IMR-90 (cell line): ENCODE results near the gene NCBP2. TPM values are rescaled to one million over a fixed set of nuclear protein-coding genes. Genes with fewer than 3 reads are reported as not detected.

Experiments
- ATAC-seq: fragments of 200-7000 bp; cut with Tn5 transposase; 2 replicates; pipeline ENCODE4 v1.9.1; 2020; ENCODE audit warnings: low read depth, mild to moderate bottlenecking, moderate library complexity
- BruUV-seq: library from RNA; stranded (reverse); fragments of 400-500 nt; replicated peaks from 2 replicates; lab custom pipeline; 2021; lab: Mats Ljungman, UMichigan
- CTCF ChIA-PET: fragments of 300-600 bp; formaldehyde crosslinking; extraction: SDS; loops from one replicate; lab custom pipeline; 2021; ENCODE audit warnings: antibody characterized with exemption; lab: Yijun Ruan, JAX
- POLR2A ChIA-PET: fragments of 300-600 bp; sonication (Branson Sonifier 250); formaldehyde crosslinking; loops from one replicate; lab custom pipeline; 2022; ENCODE audit warnings: antibody characterized with exemption; ENCODE audit not compliant: unreplicated experiment; lab: Charles Lee
- DNase-seq: peaks from one replicate; pipeline ENCODE4 v3.0.0; 2013
- H2AFZ ChIP-seq: replicated peaks from 2 replicates; pipeline ENCODE3; 2013; ENCODE audit warnings: low read length, mild to moderate bottlenecking; ENCODE audit not compliant: poor library complexity
- H2AK5ac ChIP-seq: 2 replicates; pipeline ENCODE4 v1.6.1; 2013; ENCODE audit warnings: low read depth, low read length, inconsistent platforms
- H2AK9ac ChIP-seq: replicated peaks from 2 replicates; pipeline ENCODE3; 2013; ENCODE audit warnings: mild to moderate bottlenecking, low read depth, low read length, moderate library complexity; ENCODE audit not compliant: poor library complexity
- H2BK120ac ChIP-seq: 2 replicates; pipeline ENCODE4 v1.6.1; 2013; ENCODE audit warnings: low read depth, low read length, inconsistent platforms
- H2BK15ac ChIP-seq: 3 replicates; pipeline ENCODE4 v1.6.1; 2013; ENCODE audit warnings: low read depth, low read length, inconsistent platforms
- H2BK20ac ChIP-seq: 2 replicates; pipeline ENCODE4 v1.6.1; 2013; ENCODE audit warnings: low read depth, mild to moderate bottlenecking, inconsistent platforms, low read length, moderate library complexity
- H2BK5ac ChIP-seq: 2 replicates; pipeline ENCODE4 v1.6.1; 2013; ENCODE audit warnings: mild to moderate bottlenecking, low read depth, low read length, inconsistent platforms; ENCODE audit not compliant: poor library complexity, severe bottlenecking
- H3K14ac ChIP-seq: replicated peaks from 2 replicates; pipeline ENCODE4 v1.6.1; 2013; ENCODE audit warnings: low read depth, low read length, inconsistent platforms
- H3K18ac ChIP-seq: 2 replicates; pipeline ENCODE4 v1.6.1; 2013; ENCODE audit warnings: low read depth, low read length, control low read depth
- H3K23ac ChIP-seq: 2 replicates; pipeline ENCODE4 v1.6.1; 2013; ENCODE audit warnings: low read depth, low read length, inconsistent platforms
- H3K27ac ChIP-seq: 2 replicates; pipeline ENCODE4 v1.5.1; 2013; ENCODE audit warnings: mild to moderate bottlenecking, control low read depth, low read length; ENCODE audit not compliant: insufficient read depth
- H3K27me3 ChIP-seq: 2 replicates; pipeline ENCODE4 v1.6.1; 2013; ENCODE audit warnings: low read length; ENCODE audit not compliant: control insufficient read depth, insufficient read depth
- H3K36me3 ChIP-seq: 2 replicates; pipeline ENCODE4 v1.6.1; 2013; ENCODE audit warnings: low read length, mixed read lengths; ENCODE audit not compliant: control insufficient read depth, insufficient read depth
- H3K4ac ChIP-seq: 2 replicates; pipeline ENCODE4 v1.6.1; 2013; ENCODE audit warnings: low read depth, low read length, inconsistent platforms
- H3K4me1 ChIP-seq: 2 replicates; pipeline ENCODE4 v1.6.1; 2013; ENCODE audit warnings: low read length, mixed read lengths; ENCODE audit not compliant: control insufficient read depth, insufficient read depth
- H3K4me2 ChIP-seq: 2 replicates; pipeline ENCODE4 v1.6.1; 2013; ENCODE audit warnings: low read depth, mild to moderate bottlenecking, control low read depth, low read length, moderate library complexity
- H3K4me3 ChIP-seq: 2 replicates; pipeline ENCODE4 v1.5.1; 2013; ENCODE audit warnings: low read depth, mild to moderate bottlenecking, control low read depth, low read length, moderate library complexity; ENCODE audit not compliant: insufficient read depth
- H3K56ac ChIP-seq: 2 replicates; pipeline ENCODE4 v1.6.1; 2013; ENCODE audit warnings: low read length, inconsistent platforms; ENCODE audit not compliant: insufficient read depth; ENCODE audit errors: extremely low read depth
- H3K79me1 ChIP-seq, 2 experiments: 2 replicates each; pipeline ENCODE4 v1.6.1; 2013; ENCODE audit warnings: low read length in 2 of 2, inconsistent platforms in 1 of 2, low read depth in 1 of 2
- H3K9ac ChIP-seq: 2 replicates; pipeline ENCODE4 v1.6.1; 2013; ENCODE audit warnings: low read depth, low read length, control low read depth
- H3K9me1 ChIP-seq: 2 replicates; pipeline ENCODE4 v1.6.1; 2013; ENCODE audit warnings: low read length, inconsistent platforms; ENCODE audit not compliant: insufficient read depth
- H3K9me3 ChIP-seq: 2 replicates; pipeline ENCODE4 v1.6.1; 2013; ENCODE audit warnings: low read length; ENCODE audit not compliant: control insufficient read depth, insufficient read depth
- H4K20me1 ChIP-seq: 2 replicates; pipeline ENCODE4 v1.6.1; 2013; ENCODE audit warnings: low read length, inconsistent platforms; ENCODE audit not compliant: insufficient read depth
- H4K5ac ChIP-seq: 2 replicates; pipeline ENCODE4 v1.6.1; 2013; ENCODE audit warnings: mild to moderate bottlenecking, low read depth, low read length, control low read depth
- H4K8ac ChIP-seq, 2 experiments: 2 replicates each; pipeline ENCODE4 v1.6.1; 2013; ENCODE audit warnings: low read depth in 2 of 2, low read length in 2 of 2, control low read depth in 1 of 2, inconsistent platforms in 1 of 2
- H4K91ac ChIP-seq: 2 replicates; pipeline ENCODE4 v1.6.1; 2013; ENCODE audit warnings: low read depth, low read length, inconsistent platforms; ENCODE audit not compliant: insufficient read depth
- BHLHE40 ChIP-seq: fragments of 150-350 bp; IDR thresholded peaks from 2 replicates; pipeline ENCODE4 v1.6.1; 2016; ENCODE audit warnings: mild to moderate bottlenecking, low read depth, low read length
- CEBPB ChIP-seq: IDR thresholded peaks from 2 replicates; pipeline ENCODE4 v1.6.1; 2012; ENCODE audit warnings: low read depth, low read length, improper control_type of control experiment
- CHD1 ChIP-seq: IDR thresholded peaks from 2 replicates; pipeline ENCODE4 v1.6.1; 2012; ENCODE audit warnings: low read depth, low read length, improper control_type of control experiment
- CTCF ChIP-seq: conservative IDR thresholded peaks from 2 replicates; pipeline ENCODE4 v1.5.1; 2012; ENCODE audit warnings: mild to moderate bottlenecking, low read depth, low read length, improper control_type of control experiment
- ELK1 ChIP-seq: fragments of 150-350 bp; IDR thresholded peaks from 2 replicates; pipeline ENCODE4 v1.6.1; 2016; ENCODE audit warnings: low read depth, mild to moderate bottlenecking, low read length, moderate library complexity, borderline replicate concordance
- MAZ ChIP-seq: IDR thresholded peaks from 2 replicates; pipeline ENCODE4 v1.6.1; 2012; ENCODE audit warnings: low read depth, mild to moderate bottlenecking, low read length, improper control_type of control experiment, moderate library complexity, borderline replicate concordance
- MXI1 ChIP-seq: IDR thresholded peaks from 2 replicates; pipeline ENCODE4 v1.6.1; 2012; ENCODE audit warnings: low read depth, mild to moderate bottlenecking, low read length, moderate library complexity, borderline replicate concordance
- RAD21 ChIP-seq: IDR thresholded peaks from 2 replicates; pipeline ENCODE4 v1.6.1; 2012; ENCODE audit warnings: low read length, improper control_type of control experiment
- RFX5 ChIP-seq: IDR thresholded peaks from 2 replicates; pipeline ENCODE4 v1.8.0; 2012; ENCODE audit warnings: low read depth, mild to moderate bottlenecking, low read length, moderate library complexity
- SMC3 ChIP-seq: fragments of 150-350 bp; IDR thresholded peaks from 2 replicates; pipeline ENCODE4 v1.6.1; 2016; ENCODE audit warnings: low read depth, mild to moderate bottlenecking, antibody characterized with exemption, low read length, moderate library complexity
- USF2 ChIP-seq: fragments of 150-350 bp; IDR thresholded peaks from 2 replicates; pipeline ENCODE4 v1.6.1; 2017; ENCODE audit warnings: mild to moderate bottlenecking, antibody characterized with exemption, low read length, low read depth
- WGBS, 2 experiments: methylation state at CpG; one replicate each; pipeline versions ENCODE4 v1.1.5 to v1.1.7; 2013; ENCODE audit warnings: missing lambda C conversion rate in 2 of 2; ENCODE audit not compliant: insufficient read length in 1 of 2; ENCODE audit errors: extremely low coverage in 2 of 2; 5-methylcytosine and 5-hydroxymethylcytosine counted together
- dilution Hi-C: fragments of 300-500 bp; cut with HindIII; formaldehyde crosslinking; loops from one replicate; pipeline ENCODE4 v1.14.3; 2018; ENCODE audit warnings: low sequenced_read_pairs; ENCODE audit not compliant: unreplicated experiment
- in situ Hi-C: fragments of 300-500 bp; cut with MboI; formaldehyde crosslinking; loops from 3 replicates; pipeline ENCODE4 v1.14.3; 2019; ENCODE audit warnings: low sequenced_read_pairs, inconsistent platforms, mixed read lengths
- intact Hi-C: fragments of 100-400 bp; cut with micrococcal nuclease; formaldehyde crosslinking; loops from 2 replicates; pipeline ENCODE4 v1.10.0; 2022
- polyA plus RNA-seq, 3 experiments: library from polyadenylated mRNA; depleted of rRNA; stranded (reverse); fragments of >200 nt; gene quantifications; 2 replicates each; pipeline ENCODE4 v1.2.3, GENCODE V29; 2012; ENCODE audit warnings: low replicate concordance in 1 of 3
- total RNA-seq: library from RNA; depleted of rRNA; stranded (reverse); fragments of >200 nt; gene quantifications from 2 replicates; pipeline ENCODE4 v1.2.3, GENCODE V29; 2012

The NCBP2 gene
- total and polyA plus RNA-seq, 2 of the 4 experiments (the other 2 are of a cell fraction) = 42.8 to 73.6 TPM

GRCh38 chr3:196896229-196896628 lies 46.1 kb downstream of the NCBP2 start:
- TF ChIP-seq SMC3 (no peak), CHD1 (no peak), MXI1 (no peak), RAD21 (no peak), MAZ (no peak), BHLHE40 (no peak), ELK1 (no peak), USF2 (no peak), CTCF (no peak), CEBPB (no peak), RFX5 (no peak)
- H2BK120ac ChIP-seq = no peak overlapping the region
- ATAC-seq = no peak
- DNase-seq = no peak
- WGBS, 2 experiments = 85% methylated on average over 4 of the region's 6 CpGs; no CpG with 5 or more reads in 1 of the 2 experiments
- in situ Hi-C loops = no loop called here
- no peak overlapping the region for H3K4ac ChIP-seq
- no peak overlapping the region for H4K5ac ChIP-seq
- no peak overlapping the region for H3K9ac ChIP-seq
- CTCF ChIA-PET = no interaction called here
- no peaks in the 10 kb centered on the region for H3K9me3 ChIP-seq
- no peak overlapping the region for H2BK5ac ChIP-seq
- H3K4me1 ChIP-seq = peaks cover 2% of the 10 kb centered on the region; the same call in 1 of the 2 replicates
- no peak overlapping the region for H3K4me3 ChIP-seq
- H3K9me1 ChIP-seq = peaks cover 6% of the 10 kb centered on the region
- no peak overlapping the region for H2AK9ac ChIP-seq
- no peak overlapping the region for H2AK5ac ChIP-seq
- H2BK20ac ChIP-seq = no peak overlapping the region
- no TSS peak for BruUV-seq
- no peak overlapping the region for H3K56ac ChIP-seq
- no peak overlapping the region for H3K27ac ChIP-seq
- peaks cover 8% of the 10 kb centered on the region for H3K36me3 ChIP-seq
- POLR2A ChIA-PET = no interaction called here
- no peak overlapping the region for H3K23ac ChIP-seq
- no peak overlapping the region for H2BK15ac ChIP-seq
- H3K27me3 ChIP-seq = no peaks in the 10 kb centered on the region
- no peak overlapping the region for H3K4me2 ChIP-seq
- no peak overlapping the region for H3K18ac ChIP-seq
- H4K8ac ChIP-seq = no peak overlapping the region
- dilution Hi-C loops = no loop called here
- peaks cover 13% of the 10 kb centered on the region for H4K20me1 ChIP-seq
- intact Hi-C loops = no loop called here
- no peak overlapping the region for H2AFZ ChIP-seq
- no peak overlapping the region for H3K14ac ChIP-seq
- H4K91ac ChIP-seq = no peak overlapping the region
- H3K79me1 ChIP-seq = peaks cover 22 to 46% of the 10 kb centered on the region in 2 experiments
